GM12874 (cell line): ENCODE measurements around the gene CBX8.
A peak's percentile ranks its signal among the peaks of the same experiment; 100 is the strongest.

ENCODE experiments used
- TF ChIP-seq, protein P1 (sequence below): IDR thresholded peaks from 2 replicates; pipeline ENCODE4 v1.5.1; 2011; ENCODE audit warnings: low read depth, mild to moderate bottlenecking, control low read depth, low read length, moderate library complexity; ENCODE audit not compliant: insufficient read depth

Gene CBX8

DNA sequence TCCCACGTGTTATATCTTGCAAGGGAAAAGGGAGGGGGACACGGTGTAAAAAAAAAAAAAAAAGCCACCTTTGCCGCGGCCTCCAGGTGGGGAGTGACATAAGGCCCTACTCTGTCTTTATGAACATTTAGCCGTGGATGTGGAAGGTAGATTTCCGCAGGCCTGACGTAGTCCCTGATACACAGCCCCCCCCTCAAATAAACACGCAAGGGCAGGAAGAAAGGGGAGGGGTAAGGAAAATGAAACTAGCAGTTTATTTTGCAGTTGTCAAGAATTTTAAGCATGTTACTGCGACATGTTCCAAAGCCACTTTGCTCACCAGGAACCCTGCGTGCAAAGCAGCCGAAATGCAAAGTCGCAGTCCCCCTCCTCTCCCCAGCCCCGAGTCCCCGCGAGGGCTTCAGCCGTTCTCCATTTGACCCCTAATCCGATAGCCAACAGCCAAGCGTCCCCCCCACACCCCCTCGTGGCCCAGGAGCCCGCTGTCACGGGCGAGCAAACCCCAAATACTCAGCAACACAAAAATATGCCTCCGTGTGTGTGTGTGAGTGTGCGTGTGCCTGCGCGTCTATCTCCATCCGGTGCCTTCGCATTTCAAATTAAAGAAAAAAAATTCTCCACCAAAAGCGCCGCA, 41.1 kb upstream of the CBX8 start:
- TF ChIP-seq, protein P1, sequence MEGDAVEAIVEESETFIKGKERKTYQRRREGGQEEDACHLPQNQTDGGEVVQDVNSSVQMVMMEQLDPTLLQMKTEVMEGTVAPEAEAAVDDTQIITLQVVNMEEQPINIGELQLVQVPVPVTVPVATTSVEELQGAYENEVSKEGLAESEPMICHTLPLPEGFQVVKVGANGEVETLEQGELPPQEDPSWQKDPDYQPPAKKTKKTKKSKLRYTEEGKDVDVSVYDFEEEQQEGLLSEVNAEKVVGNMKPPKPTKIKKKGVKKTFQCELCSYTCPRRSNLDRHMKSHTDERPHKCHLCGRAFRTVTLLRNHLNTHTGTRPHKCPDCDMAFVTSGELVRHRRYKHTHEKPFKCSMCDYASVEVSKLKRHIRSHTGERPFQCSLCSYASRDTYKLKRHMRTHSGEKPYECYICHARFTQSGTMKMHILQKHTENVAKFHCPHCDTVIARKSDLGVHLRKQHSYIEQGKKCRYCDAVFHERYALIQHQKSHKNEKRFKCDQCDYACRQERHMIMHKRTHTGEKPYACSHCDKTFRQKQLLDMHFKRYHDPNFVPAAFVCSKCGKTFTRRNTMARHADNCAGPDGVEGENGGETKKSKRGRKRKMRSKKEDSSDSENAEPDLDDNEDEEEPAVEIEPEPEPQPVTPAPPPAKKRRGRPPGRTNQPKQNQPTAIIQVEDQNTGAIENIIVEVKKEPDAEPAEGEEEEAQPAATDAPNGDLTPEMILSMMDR: no peak

DNA sequence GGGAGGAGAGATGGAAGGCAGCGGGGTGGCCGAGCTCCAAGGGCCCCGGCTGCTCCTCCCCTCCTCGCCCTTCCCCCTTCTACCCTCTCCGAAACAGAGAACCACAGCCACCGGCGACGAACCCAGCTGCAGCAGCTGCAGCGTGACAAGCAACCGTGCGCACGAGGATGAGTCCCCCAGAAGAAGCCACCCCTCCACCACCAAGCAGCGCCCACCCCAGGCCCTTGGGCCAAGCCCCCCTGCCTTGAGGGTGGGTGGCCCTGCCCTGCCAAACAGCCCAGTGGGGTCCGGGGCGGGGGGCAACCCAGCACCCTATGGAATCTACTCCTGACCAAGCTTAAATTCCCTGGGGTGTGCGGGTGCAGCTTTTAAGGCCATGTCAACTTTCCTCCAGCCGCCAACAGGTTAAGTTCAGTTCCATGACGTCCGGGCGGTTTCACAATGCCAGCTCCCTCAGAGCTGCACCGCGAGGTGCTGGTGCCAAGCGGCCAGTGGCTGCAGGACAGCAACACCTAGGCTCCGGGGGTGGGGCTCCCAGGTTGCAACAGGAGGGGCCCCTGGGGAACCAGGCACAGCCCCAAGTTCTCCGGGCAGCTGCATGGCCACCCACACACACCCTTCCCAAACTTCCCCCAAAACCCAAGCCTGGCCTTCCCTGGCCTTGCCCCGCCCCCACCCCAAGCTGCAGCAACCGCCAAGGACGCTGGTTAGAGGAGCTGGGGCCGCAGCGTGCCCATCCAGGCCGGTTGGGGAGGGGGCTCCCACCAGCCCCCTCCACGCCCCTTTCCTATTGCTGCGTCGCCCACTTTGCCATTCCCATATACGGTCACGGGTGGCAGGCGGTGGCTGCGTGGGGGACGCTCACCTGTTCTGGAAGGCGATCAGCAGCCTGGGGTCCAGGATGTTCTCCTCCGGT, 40.4 kb upstream of the CBX8 start:
- TF ChIP-seq, protein P1: 0 out of 2 replicates have a peak, but pooled peaks have one; percentile 1

DNA sequence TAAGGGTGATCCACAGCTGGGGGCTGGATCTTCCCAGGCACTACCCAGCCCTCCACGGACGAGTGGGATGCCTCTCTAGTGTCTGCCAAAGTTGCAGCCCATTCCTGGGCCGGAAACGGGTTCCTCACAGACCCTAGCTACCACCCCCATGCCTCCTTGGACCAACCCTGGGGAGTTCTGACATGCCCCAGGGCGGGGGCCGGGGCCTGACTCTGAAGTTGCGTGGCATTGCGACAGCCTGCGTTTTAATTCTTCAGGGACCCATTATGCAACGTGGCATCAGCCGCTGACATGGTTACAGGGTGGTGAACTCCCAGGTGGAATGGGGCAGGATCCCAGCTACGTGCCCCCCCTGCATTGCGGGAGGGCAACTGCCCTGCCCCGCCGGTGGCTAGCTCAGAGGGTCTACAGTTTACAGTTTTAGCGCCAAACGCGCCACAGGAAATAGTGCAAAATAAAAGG, 39.7 kb upstream of the CBX8 start:
- TF ChIP-seq, protein P1: no peak

DNA sequence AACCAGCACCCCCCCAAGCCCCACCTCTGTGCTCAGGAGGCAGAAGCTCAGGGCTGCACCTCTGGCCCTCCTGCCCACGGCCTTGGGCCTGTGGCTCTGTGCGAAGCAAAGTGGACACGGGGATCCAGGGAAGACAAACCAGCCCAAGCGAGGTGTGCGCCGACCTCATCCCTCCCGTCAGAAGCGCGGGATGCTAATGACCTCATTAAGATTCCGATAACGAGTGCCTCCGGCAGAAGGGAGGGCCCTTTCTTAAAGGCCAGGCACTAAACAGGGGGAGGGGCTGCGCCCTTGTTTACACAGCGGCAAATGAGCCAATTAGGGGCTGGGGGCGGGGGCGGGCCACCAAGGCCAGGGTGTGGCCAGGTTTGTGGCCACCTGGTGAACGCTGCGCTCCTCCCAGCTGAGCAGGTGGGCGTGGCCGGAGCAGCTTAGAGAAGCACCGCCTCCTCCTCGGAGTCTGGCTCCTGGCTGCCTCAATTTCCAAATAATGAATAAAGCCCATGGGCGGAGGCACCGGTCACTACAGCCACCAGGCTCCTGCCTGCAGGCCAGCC, 39.2 kb upstream of the CBX8 start:
- TF ChIP-seq, protein P1: no peak

DNA sequence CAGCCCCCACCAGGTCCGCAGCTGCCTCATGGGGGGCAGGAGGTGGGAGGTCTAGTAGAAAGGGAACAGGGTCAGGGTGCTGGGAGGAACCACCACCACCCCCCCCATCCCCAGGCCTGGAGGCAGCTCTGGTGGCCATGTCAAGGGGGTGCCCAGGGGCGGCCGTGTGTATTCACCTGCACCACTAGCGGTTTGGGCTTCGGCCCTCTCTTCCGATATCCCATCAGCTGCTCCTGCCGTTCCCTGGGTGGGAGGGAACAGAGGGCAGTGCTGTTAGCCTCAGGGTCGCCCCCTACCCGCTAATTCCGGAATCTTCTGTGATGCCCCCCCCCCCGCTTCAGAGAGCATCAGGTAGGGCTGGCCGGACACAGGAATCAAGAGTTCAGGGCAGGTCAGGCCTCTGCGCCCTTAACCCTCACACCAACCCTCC, 38.6 kb upstream of the CBX8 start:
- TF ChIP-seq, protein P1: no peak

DNA sequence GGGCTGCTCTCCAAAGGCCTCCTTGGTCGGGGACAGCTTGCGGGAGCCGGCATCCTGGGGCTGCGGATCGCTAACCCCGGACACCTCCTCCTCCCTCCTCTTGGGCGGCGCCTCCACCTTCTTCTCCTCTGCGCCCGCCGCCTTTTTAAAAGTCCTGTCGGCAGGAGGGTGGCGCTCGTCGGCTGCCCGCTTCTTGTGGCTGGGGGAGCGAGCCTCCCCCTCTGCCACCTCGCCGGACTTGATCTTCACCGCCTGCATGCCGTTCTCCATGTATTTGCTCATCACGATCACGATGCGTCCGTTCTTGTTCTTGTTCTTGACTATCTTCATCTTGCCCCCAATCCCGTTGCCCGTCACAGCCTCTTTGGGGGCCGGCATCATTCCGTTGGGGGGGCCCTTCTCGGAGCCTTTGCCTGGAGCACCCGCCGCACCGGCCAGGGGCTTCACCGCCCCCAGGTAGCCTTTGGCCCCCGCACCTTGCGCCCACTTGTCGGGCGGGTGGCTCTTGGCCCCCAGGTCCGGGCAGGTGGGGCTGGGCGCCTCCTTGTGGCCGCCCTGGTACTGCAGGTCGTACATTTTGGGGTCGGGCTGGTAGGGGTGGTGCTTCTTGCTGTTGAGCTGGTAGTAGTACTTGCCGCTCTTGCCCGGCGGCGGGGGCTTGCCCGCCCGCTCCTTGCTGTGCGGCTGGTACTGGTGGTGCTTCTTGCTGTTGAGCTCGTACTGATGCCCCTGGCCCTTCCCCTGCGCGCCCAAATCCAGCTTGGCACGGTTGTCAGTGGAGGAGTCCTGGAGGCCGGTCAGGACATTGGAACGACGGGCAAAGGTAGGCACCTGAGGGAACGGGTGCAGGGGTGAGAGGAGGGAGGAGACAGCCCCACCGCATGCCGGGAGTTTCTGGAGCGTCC, 37.9 kb upstream of the CBX8 start:
- TF ChIP-seq, protein P1: peak; percentile 77
